WTC11 (cell line): Measurements from ENCODE around the gene PCNX3. TPM values are rescaled to one million over a fixed set of nuclear protein-coding genes. Genes with fewer than 3 reads are reported as not detected.

Source experiments
- GABPB1 ChIP-seq: sonication (generic); formaldehyde crosslinking; IDR thresholded peaks from 2 replicates; pipeline ENCODE4 v1.8.1; 2023; ENCODE audit warnings: mild to moderate bottlenecking, missing genetic modification reagents
- JUN ChIP-seq: sonication (generic); formaldehyde crosslinking; IDR thresholded peaks from 2 replicates; pipeline ENCODE4 v1.8.0; 2023; ENCODE audit warnings: mild to moderate bottlenecking, missing genetic modification reagents
- NFATC4 ChIP-seq: fragments of 250-450 bp; sonication (Bioruptor Pico); IDR thresholded peaks from 2 replicates; pipeline ENCODE4 v1.9.0; 2021; ENCODE audit warnings: mild to moderate bottlenecking
- SMAD3 ChIP-seq: sonication (generic); formaldehyde crosslinking; IDR thresholded peaks from 2 replicates; pipeline ENCODE4 v1.8.0; 2022; ENCODE audit warnings: missing genetic modification reagents, mild to moderate bottlenecking, borderline replicate concordance
- SOX15 ChIP-seq: fragments of 250-450 bp; sonication (Bioruptor Pico); IDR thresholded peaks from 2 replicates; pipeline ENCODE4 v1.9.0; 2021; ENCODE audit warnings: mild to moderate bottlenecking
- SP1 ChIP-seq: sonication (generic); formaldehyde crosslinking; conservative IDR thresholded peaks from 2 replicates; pipeline ENCODE4 v1.8.1; 2022; ENCODE audit warnings: missing genetic modification reagents
- TP53 ChIP-seq: sonication (generic); formaldehyde crosslinking; IDR thresholded peaks from 2 replicates; pipeline ENCODE4 v1.8.1; 2023; ENCODE audit warnings: mild to moderate bottlenecking, missing genetic modification reagents
- ZBTB21 ChIP-seq: sonication (generic); formaldehyde crosslinking; IDR thresholded peaks from 2 replicates; pipeline ENCODE4 v1.8.1; 2023; ENCODE audit warnings: mild to moderate bottlenecking, missing genetic modification reagents, borderline replicate concordance
- ZNF232 ChIP-seq: sonication (generic); formaldehyde crosslinking; IDR thresholded peaks from 2 replicates; pipeline ENCODE4 v1.8.0; 2022; ENCODE audit warnings: mild to moderate bottlenecking, missing genetic modification reagents
- ZNF317 ChIP-seq: sonication (generic); formaldehyde crosslinking; IDR thresholded peaks from 2 replicates; pipeline ENCODE4 v1.8.1; 2023; ENCODE audit warnings: low read depth, mild to moderate bottlenecking, moderate library complexity, missing genetic modification reagents, borderline replicate concordance
- total RNA-seq: library from RNA; stranded (reverse); gene quantifications from 3 replicates; pipeline ENCODE4 v1.2.3, GENCODE V29; 2021
- TF ChIP-seq, protein P1 (sequence below): sonication (generic); formaldehyde crosslinking; IDR thresholded peaks from 2 replicates; pipeline ENCODE4 v1.8.1; 2023; ENCODE audit warnings: mild to moderate bottlenecking, missing genetic modification reagents, moderate library complexity
- TF ChIP-seq, protein P2 (sequence below): sonication (generic); formaldehyde crosslinking; IDR thresholded peaks from 2 replicates; pipeline ENCODE4 v1.8.0; 2022; ENCODE audit warnings: mild to moderate bottlenecking, missing genetic modification reagents
- TF ChIP-seq, protein P3 (sequence below): sonication (generic); formaldehyde crosslinking; IDR thresholded peaks from 2 replicates; pipeline ENCODE4 v1.8.0; 2022; ENCODE audit warnings: mild to moderate bottlenecking, missing genetic modification reagents
- TF ChIP-seq, protein P4 (sequence below): sonication (generic); formaldehyde crosslinking; IDR thresholded peaks from 2 replicates; pipeline ENCODE4 v1.8.1; 2022; ENCODE audit warnings: low read depth, mild to moderate bottlenecking, moderate library complexity, missing genetic modification reagents, borderline replicate concordance
- TF ChIP-seq, protein P5 (sequence below): fragments of 250-450 bp; sonication (Bioruptor Pico); IDR thresholded peaks from 2 replicates; pipeline ENCODE4 v2.1.2; 2022; ENCODE audit warnings: mild to moderate bottlenecking, moderate library complexity
- TF ChIP-seq, protein P6 (sequence below): sonication (generic); formaldehyde crosslinking; IDR thresholded peaks from 2 replicates; pipeline ENCODE4 v1.8.0; 2022; ENCODE audit warnings: mild to moderate bottlenecking, missing genetic modification reagents
- TF ChIP-seq, protein P7 (sequence below): sonication (generic); formaldehyde crosslinking; conservative IDR thresholded peaks from 2 replicates; pipeline ENCODE4 v1.8.1; 2022; ENCODE audit warnings: mild to moderate bottlenecking, missing genetic modification reagents
- TF ChIP-seq, protein P8 (sequence below): sonication (generic); formaldehyde crosslinking; IDR thresholded peaks from 2 replicates; pipeline ENCODE4 v1.8.0; 2023; ENCODE audit warnings: mild to moderate bottlenecking, missing genetic modification reagents
- TF ChIP-seq, protein P9 (sequence below): sonication (generic); formaldehyde crosslinking; IDR thresholded peaks from 2 replicates; pipeline ENCODE4 v1.8.1; 2022; ENCODE audit warnings: mild to moderate bottlenecking, missing genetic modification reagents, moderate library complexity, borderline replicate concordance
- TF ChIP-seq, protein P10 (sequence below): sonication (generic); formaldehyde crosslinking; IDR thresholded peaks from 2 replicates; pipeline ENCODE4 v1.8.1; 2023; ENCODE audit warnings: mild to moderate bottlenecking, moderate library complexity, missing genetic modification reagents

PCNX3 gene
- total RNA-seq, 1 experiment from 2014 or later = 51.6 TPM

DNA sequence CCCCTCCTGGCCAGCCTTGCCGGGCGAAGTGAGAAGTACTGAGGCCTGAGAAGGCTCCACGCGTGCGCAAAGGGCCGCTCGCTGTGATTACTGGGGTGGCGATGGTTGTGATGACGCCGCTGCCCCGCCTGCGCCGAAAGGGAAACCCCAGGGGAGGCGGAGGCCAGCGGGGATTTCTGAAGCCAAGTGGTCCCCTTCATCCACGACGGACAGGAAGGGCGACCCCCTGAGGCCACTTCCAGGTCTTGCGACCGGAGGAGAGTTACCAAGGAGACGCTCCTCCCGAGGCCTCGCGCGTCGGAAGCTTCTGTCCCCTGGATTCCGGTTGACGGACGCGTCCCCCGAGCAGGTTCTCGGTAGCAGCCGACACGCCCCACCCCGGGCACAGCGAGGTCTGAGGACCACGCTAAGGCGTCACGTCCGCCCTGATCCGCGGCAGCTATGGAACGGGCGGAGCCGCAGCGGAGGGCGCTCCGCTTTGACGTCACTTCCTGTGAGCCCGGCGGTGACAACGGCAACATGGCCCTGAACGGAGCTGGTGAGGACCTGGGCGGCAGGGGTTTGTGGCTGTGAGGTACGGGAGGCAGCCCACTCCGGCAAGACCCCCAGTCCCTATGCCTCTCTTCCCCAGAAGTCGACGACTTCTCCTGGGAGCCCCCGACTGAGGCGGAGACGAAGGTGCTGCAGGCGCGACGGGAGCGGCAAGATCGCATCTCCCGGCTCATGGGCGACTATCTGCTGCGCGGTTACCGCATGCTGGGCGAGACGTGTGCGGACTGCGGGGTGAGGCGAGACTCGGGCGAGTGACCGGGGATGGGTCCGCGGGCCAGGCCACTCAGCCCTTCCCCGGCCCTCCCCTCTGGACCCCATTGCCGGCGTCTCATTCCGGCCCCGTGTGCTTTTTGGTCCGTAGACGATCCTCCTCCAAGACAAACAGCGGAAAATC lies 45.3 kb upstream of the PCNX3 start, which contains the start of gene ZNRD2 (continued):
- TF ChIP-seq, protein P1, sequence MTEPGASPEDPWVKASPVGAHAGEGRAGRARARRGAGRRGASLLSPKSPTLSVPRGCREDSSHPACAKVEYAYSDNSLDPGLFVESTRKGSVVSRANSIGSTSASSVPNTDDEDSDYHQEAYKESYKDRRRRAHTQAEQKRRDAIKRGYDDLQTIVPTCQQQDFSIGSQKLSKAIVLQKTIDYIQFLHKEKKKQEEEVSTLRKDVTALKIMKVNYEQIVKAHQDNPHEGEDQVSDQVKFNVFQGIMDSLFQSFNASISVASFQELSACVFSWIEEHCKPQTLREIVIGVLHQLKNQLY (CRISPR knock-in tag) = no peak
- TF ChIP-seq, protein P2, sequence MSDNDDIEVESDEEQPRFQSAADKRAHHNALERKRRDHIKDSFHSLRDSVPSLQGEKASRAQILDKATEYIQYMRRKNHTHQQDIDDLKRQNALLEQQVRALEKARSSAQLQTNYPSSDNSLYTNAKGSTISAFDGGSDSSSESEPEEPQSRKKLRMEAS (CRISPR knock-in tag) = peak; percentile 85
- TF ChIP-seq TP53 (no peak), ZNF317 (CRISPR knock-in tag) (no peak; the same call in 1 of the 2 replicates), GABPB1 (CRISPR knock-in tag) (peak; percentile 92), SOX15 (CRISPR knock-in tag) (no peak), ZNF232 (no peak), SP1 (CRISPR knock-in tag) (peak; percentile 100), JUN (CRISPR knock-in tag) (no peak), ZBTB21 (CRISPR knock-in tag) (no peak; the same call in 1 of the 2 replicates), NFATC4 (no peak), SMAD3 (CRISPR knock-in tag) (peak; percentile 77; the same call in 1 of the 2 replicates)
- TF ChIP-seq, protein P3, sequence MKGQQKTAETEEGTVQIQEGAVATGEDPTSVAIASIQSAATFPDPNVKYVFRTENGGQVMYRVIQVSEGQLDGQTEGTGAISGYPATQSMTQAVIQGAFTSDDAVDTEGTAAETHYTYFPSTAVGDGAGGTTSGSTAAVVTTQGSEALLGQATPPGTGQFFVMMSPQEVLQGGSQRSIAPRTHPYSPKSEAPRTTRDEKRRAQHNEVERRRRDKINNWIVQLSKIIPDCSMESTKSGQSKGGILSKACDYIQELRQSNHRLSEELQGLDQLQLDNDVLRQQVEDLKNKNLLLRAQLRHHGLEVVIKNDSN (CRISPR knock-in tag) = no peak; the same call in 1 of the 2 replicates
- TF ChIP-seq, protein P4, sequence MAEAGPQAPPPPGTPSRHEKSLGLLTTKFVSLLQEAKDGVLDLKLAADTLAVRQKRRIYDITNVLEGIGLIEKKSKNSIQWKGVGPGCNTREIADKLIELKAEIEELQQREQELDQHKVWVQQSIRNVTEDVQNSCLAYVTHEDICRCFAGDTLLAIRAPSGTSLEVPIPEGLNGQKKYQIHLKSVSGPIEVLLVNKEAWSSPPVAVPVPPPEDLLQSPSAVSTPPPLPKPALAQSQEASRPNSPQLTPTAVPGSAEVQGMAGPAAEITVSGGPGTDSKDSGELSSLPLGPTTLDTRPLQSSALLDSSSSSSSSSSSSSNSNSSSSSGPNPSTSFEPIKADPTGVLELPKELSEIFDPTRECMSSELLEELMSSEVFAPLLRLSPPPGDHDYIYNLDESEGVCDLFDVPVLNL = no peak
- TF ChIP-seq, protein P5, sequence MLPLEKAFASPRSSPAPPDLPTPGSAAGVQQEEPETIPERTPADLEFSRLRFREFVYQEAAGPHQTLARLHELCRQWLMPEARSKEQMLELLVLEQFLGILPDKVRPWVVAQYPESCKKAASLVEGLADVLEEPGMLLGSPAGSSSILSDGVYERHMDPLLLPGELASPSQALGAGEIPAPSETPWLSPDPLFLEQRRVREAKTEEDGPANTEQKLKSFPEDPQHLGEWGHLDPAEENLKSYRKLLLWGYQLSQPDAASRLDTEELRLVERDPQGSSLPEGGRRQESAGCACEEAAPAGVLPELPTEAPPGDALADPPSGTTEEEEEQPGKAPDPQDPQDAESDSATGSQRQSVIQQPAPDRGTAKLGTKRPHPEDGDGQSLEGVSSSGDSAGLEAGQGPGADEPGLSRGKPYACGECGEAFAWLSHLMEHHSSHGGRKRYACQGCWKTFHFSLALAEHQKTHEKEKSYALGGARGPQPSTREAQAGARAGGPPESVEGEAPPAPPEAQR (CRISPR knock-in tag) = no peak
- TF ChIP-seq, protein P6, sequence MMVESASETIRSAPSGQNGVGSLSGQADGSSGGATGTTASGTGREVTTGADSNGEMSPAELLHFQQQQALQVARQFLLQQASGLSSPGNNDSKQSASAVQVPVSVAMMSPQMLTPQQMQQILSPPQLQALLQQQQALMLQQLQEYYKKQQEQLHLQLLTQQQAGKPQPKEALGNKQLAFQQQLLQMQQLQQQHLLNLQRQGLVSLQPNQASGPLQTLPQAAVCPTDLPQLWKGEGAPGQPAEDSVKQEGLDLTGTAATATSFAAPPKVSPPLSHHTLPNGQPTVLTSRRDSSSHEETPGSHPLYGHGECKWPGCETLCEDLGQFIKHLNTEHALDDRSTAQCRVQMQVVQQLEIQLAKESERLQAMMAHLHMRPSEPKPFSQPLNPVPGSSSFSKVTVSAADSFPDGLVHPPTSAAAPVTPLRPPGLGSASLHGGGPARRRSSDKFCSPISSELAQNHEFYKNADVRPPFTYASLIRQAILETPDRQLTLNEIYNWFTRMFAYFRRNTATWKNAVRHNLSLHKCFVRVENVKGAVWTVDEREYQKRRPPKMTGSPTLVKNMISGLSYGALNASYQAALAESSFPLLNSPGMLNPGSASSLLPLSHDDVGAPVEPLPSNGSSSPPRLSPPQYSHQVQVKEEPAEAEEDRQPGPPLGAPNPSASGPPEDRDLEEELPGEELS (CRISPR knock-in tag) = peak; percentile 81
- TF ChIP-seq, protein P7, sequence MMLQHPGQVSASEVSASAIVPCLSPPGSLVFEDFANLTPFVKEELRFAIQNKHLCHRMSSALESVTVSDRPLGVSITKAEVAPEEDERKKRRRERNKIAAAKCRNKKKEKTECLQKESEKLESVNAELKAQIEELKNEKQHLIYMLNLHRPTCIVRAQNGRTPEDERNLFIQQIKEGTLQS (CRISPR knock-in tag) = no peak
- TF ChIP-seq, protein P8, sequence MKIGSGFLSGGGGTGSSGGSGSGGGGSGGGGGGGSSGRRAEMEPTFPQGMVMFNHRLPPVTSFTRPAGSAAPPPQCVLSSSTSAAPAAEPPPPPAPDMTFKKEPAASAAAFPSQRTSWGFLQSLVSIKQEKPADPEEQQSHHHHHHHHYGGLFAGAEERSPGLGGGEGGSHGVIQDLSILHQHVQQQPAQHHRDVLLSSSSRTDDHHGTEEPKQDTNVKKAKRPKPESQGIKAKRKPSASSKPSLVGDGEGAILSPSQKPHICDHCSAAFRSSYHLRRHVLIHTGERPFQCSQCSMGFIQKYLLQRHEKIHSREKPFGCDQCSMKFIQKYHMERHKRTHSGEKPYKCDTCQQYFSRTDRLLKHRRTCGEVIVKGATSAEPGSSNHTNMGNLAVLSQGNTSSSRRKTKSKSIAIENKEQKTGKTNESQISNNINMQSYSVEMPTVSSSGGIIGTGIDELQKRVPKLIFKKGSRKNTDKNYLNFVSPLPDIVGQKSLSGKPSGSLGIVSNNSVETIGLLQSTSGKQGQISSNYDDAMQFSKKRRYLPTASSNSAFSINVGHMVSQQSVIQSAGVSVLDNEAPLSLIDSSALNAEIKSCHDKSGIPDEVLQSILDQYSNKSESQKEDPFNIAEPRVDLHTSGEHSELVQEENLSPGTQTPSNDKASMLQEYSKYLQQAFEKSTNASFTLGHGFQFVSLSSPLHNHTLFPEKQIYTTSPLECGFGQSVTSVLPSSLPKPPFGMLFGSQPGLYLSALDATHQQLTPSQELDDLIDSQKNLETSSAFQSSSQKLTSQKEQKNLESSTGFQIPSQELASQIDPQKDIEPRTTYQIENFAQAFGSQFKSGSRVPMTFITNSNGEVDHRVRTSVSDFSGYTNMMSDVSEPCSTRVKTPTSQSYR (CRISPR knock-in tag) = no peak
- TF ChIP-seq, protein P9, sequence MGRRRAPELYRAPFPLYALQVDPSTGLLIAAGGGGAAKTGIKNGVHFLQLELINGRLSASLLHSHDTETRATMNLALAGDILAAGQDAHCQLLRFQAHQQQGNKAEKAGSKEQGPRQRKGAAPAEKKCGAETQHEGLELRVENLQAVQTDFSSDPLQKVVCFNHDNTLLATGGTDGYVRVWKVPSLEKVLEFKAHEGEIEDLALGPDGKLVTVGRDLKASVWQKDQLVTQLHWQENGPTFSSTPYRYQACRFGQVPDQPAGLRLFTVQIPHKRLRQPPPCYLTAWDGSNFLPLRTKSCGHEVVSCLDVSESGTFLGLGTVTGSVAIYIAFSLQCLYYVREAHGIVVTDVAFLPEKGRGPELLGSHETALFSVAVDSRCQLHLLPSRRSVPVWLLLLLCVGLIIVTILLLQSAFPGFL (CRISPR knock-in tag) = no peak
- TF ChIP-seq, protein P10, sequence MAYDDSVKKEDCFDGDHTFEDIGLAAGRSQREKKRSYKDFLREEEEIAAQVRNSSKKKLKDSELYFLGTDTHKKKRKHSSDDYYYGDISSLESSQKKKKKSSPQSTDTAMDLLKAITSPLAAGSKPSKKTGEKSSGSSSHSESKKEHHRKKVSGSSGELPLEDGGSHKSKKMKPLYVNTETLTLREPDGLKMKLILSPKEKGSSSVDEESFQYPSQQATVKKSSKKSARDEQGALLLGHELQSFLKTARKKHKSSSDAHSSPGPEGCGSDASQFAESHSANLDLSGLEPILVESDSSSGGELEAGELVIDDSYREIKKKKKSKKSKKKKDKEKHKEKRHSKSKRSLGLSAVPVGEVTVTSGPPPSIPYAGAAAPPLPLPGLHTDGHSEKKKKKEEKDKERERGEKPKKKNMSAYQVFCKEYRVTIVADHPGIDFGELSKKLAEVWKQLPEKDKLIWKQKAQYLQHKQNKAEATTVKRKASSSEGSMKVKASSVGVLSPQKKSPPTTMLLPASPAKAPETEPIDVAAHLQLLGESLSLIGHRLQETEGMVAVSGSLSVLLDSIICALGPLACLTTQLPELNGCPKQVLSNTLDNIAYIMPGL (CRISPR knock-in tag) = peak; percentile 95
- TF ChIP-seq, all 79 proteins: peak for 23
